Measurements from ENCODE around the gene CREBZF.
"Not testable (repeated sequence)": the region's sequence is repeated elsewhere in the genome, so short reads cannot be mapped to it uniquely, and the experiment has no call there.

The CREBZF gene

GRCh38 chr11:85620256-85620655 is 44.7 kb downstream of the CREBZF start:
- Histone ChIP-seq H3K4me2 (ENCODE audit: low read depth, low read length, poor library complexity, severe bottlenecking) (no peak overlapping the region), H3F3A (ENCODE audit: low read depth) (no peaks in the 10 kb centered on the region), H2AFZ (ENCODE audit: low read length) (no peak overlapping the region), H3K27me3 (ENCODE audit: insufficient read depth, low read length, poor library complexity, severe bottlenecking) (no peaks in the 10 kb centered on the region), H3K9ac (ENCODE audit: low read depth, low read length, poor library complexity, severe bottlenecking) (no peak overlapping the region), H4K20me1 (ENCODE audit: insufficient read depth, low read length, poor library complexity, severe bottlenecking) (no peaks in the 10 kb centered on the region), H3K9me2 (replicated peaks; ENCODE audit: low read depth, low read length) (no peaks in the 10 kb centered on the region), H3K79me2 (ENCODE audit: insufficient read depth, low read length) (no peaks in the 10 kb centered on the region), H3K36me3 (ENCODE audit: insufficient read depth, low read length) (no peaks in the 10 kb centered on the region), H3K4me1 (ENCODE audit: insufficient read depth, low read length, poor library complexity, severe bottlenecking) (peaks cover 9% of the 10 kb centered on the region), H3K4me3 (ENCODE audit: low read length, poor library complexity, severe bottlenecking) (no peak overlapping the region), H3K9me3 (ENCODE audit: insufficient read depth, low read depth, low read length) (no peaks in the 10 kb centered on the region)
- TF ChIP-seq, protein P1, sequence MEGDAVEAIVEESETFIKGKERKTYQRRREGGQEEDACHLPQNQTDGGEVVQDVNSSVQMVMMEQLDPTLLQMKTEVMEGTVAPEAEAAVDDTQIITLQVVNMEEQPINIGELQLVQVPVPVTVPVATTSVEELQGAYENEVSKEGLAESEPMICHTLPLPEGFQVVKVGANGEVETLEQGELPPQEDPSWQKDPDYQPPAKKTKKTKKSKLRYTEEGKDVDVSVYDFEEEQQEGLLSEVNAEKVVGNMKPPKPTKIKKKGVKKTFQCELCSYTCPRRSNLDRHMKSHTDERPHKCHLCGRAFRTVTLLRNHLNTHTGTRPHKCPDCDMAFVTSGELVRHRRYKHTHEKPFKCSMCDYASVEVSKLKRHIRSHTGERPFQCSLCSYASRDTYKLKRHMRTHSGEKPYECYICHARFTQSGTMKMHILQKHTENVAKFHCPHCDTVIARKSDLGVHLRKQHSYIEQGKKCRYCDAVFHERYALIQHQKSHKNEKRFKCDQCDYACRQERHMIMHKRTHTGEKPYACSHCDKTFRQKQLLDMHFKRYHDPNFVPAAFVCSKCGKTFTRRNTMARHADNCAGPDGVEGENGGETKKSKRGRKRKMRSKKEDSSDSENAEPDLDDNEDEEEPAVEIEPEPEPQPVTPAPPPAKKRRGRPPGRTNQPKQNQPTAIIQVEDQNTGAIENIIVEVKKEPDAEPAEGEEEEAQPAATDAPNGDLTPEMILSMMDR (conservative IDR thresholded peaks at IDR 0.05; ENCODE audit: low read length) = no peak
- TF ChIP-seq EZH2phosphoT487 (IDR thresholded peaks at IDR 0.05; ENCODE audit: borderline replicate concordance) = no peak

DNA sequence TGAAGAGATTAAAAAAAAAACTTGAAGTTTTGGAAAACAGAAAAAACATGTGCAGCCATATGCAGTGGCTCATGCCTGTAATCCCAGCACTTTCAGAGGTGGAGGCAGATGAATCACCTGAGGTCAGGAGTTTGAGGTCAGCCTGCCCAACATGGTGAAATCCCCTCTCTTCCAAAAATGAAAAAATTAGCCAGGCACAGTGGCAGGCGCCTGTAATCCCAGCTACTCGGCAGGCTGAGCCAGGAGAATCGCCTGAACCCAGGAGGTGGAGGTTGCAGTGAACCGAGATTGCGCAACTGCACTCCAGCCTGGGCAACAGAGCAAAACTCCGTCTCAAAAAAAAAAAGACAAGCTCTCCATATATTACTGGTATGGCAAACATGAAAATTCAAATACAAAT is 45.4 kb downstream of the CREBZF start:
- H3K4me3 ChIP-seq (ENCODE audit: low read length, poor library complexity, severe bottlenecking) = no peak overlapping the region
- H3K79me2 ChIP-seq (ENCODE audit: insufficient read depth, low read length) = no peaks in the 10 kb centered on the region
- H3K9me2 ChIP-seq (replicated peaks; ENCODE audit: low read depth, low read length) = no peaks in the 10 kb centered on the region
- no peaks in the 10 kb centered on the region for H3F3A ChIP-seq (ENCODE audit: low read depth)
- H4K20me1 ChIP-seq (ENCODE audit: insufficient read depth, low read length, poor library complexity, severe bottlenecking) = no peaks in the 10 kb centered on the region
- H2AFZ ChIP-seq (ENCODE audit: low read length) = no peak overlapping the region
- H3K9ac ChIP-seq (ENCODE audit: low read depth, low read length, poor library complexity, severe bottlenecking) = no peak overlapping the region
- H3K9me3 ChIP-seq (ENCODE audit: insufficient read depth, low read depth, low read length) = no peaks in the 10 kb centered on the region
- no peaks in the 10 kb centered on the region for H3K36me3 ChIP-seq (ENCODE audit: insufficient read depth, low read length)
- no peak for TF ChIP-seq EZH2phosphoT487 (IDR thresholded peaks at IDR 0.05; ENCODE audit: borderline replicate concordance)
- TF ChIP-seq, protein P1 (conservative IDR thresholded peaks at IDR 0.05; ENCODE audit: low read length) = no peak
- H3K4me1 ChIP-seq (ENCODE audit: insufficient read depth, low read length, poor library complexity, severe bottlenecking) = peaks cover 3% of the 10 kb centered on the region
- H3K27me3 ChIP-seq (ENCODE audit: insufficient read depth, low read length, poor library complexity, severe bottlenecking) = no peaks in the 10 kb centered on the region
- H3K4me2 ChIP-seq (ENCODE audit: low read depth, low read length, poor library complexity, severe bottlenecking) = no peak overlapping the region

DNA sequence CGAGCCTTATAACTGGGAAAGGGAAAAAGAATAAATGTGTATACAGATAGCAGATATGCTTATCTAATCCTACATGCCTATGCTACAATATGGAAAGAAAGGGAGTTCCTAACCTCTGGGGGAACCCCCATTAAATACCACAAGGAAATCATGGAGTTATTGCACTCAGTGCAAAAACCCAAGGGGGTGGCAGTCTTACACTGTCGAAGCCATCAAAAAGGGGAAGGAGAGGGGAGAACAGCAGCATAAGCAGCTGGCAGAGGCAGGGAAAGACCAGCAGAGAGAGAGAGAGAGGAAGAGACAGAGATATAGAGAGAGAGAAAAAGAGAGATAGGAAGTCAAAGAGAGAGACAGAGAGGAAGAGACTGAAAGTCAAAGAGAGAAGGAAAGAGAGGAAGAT is 53.3 kb downstream of the CREBZF start:
- H3K9ac ChIP-seq (ENCODE audit: low read depth, low read length, poor library complexity, severe bottlenecking); H3K9me3 ChIP-seq (ENCODE audit: insufficient read depth, low read depth, low read length); H4K20me1 ChIP-seq (ENCODE audit: insufficient read depth, low read length, poor library complexity, severe bottlenecking); H3K36me3 ChIP-seq (ENCODE audit: insufficient read depth, low read length); H3K4me2 ChIP-seq (ENCODE audit: low read depth, low read length, poor library complexity, severe bottlenecking); H3F3A ChIP-seq (ENCODE audit: low read depth); H2AFZ ChIP-seq (ENCODE audit: low read length); H3K27me3 ChIP-seq (ENCODE audit: insufficient read depth, low read length, poor library complexity, severe bottlenecking); H3K4me1 ChIP-seq (ENCODE audit: insufficient read depth, low read length, poor library complexity, severe bottlenecking); H3K79me2 ChIP-seq (ENCODE audit: insufficient read depth, low read length); H3K9me2 ChIP-seq (replicated peaks; ENCODE audit: low read depth, low read length); H3K4me3 ChIP-seq (ENCODE audit: low read length, poor library complexity, severe bottlenecking): not testable (repeated sequence)

All from Loucy (cell line).